Activated naive CD4-positive, alpha-beta T cell treated with anti-CD3 and anti-CD28 coated beads, Interleukin-2, amount 50 U/mL, for 16 hours (primary cell): Measurements from ENCODE around the gene ABHD17A.

Experiments
- DNase-seq: peaks from one replicate; pipeline ENCODE4 v3.0.0-alpha.2; 2020

ABHD17A gene

GRCh38 chr19:1832046-1832663 lies 53.1 kb downstream of the ABHD17A start:
- no peak for DNase-seq

GRCh38 chr19:1830978-1831377 lies 54.3 kb downstream of the ABHD17A start:
- DNase-seq, result no peak

GRCh38 chr19:1830568-1830967 lies 54.7 kb downstream of the ABHD17A start:
- DNase-seq, result no peak

- no peak for DNase-seq
Observed at GRCh38 chr19:1829958-1830357, 55.3 kb downstream of the ABHD17A start.

- DNase-seq, result no peak
Observed at GRCh38 chr19:1828279-1829238, 56.7 kb downstream of the ABHD17A start.

- no peak for DNase-seq
Observed at GRCh38 chr19:1827566-1828278, 57.6 kb downstream of the ABHD17A start.
